Gastrocnemius medialis (tissue), 4 donors: Measurements from ENCODE around the gene SAP30L. TPM values are rescaled to one million over a fixed set of nuclear protein-coding genes. Genes with fewer than 3 reads are reported as not detected.

Experiments used
- ATAC-seq, 2 donors: fragments of 150-250 bp; one replicate each; pipeline ENCODE4 v1.9.1; 2016
- DNase-seq, 2 donors: peaks; one replicate each; pipeline ENCODE4 v3.0.0-alpha.2; 2019
- H3K27ac ChIP-seq, 4 donors: fragments of 200-600 bp; sonication (generic); 1 replicate in 1 of 4; 2 replicates in 3 of 4; pipeline ENCODE4 v1.5.1; 2016 to 2018; ENCODE audit warnings: mild to moderate bottlenecking in 2 of 4, moderate library complexity in 1 of 4
- H3K27me3 ChIP-seq, 3 donors: fragments of 200-600 bp; sonication (generic) in 2 of 3; 1 replicate in 1 of 3; 2 replicates in 2 of 3; pipeline versions ENCODE4 v1.5.1 to v1.6.0; 2016 to 2019; ENCODE audit warnings: mild to moderate bottlenecking in 1 of 3, moderate library complexity in 1 of 3
- H3K36me3 ChIP-seq, 2 donors: fragments of 200-600 bp; sonication (generic) in 1 of 2; one replicate each; pipeline ENCODE4 v1.5.1; 2017 to 2018
- H3K4me1 ChIP-seq, 2 donors: fragments of 200-600 bp; sonication (generic) in 1 of 2; one replicate each; pipeline ENCODE4 v1.5.1; 2016 to 2017; ENCODE audit warnings: mild to moderate bottlenecking in 2 of 2
- H3K4me3 ChIP-seq, 4 donors: fragments of 200-600 bp; sonication (generic) in 3 of 4; 1 replicate in 1 of 4; 2 replicates in 3 of 4; pipeline ENCODE4 v1.5.1; 2016 to 2019; ENCODE audit warnings: mild to moderate bottlenecking in 2 of 4
- H3K9me3 ChIP-seq, 3 donors: fragments of 200-600 bp; sonication (generic) in 2 of 3; 1 replicate in 1 of 3; 2 replicates in 2 of 3; pipeline ENCODE4 v1.5.1; 2016 to 2019
- CTCF ChIP-seq, 5 experiments: fragments of 450-650 bp in 3 of 5; fragments of 200-600 bp in 2 of 5; sonication (generic) in 2 of 5; IDR thresholded peaks in 4 of 5; conservative IDR thresholded peaks in 1 of 5; 1 replicate in 4 of 5; 2 replicates in 1 of 5; pipeline ENCODE4 v1.5.1; 2016 to 2019; ENCODE audit warnings: antibody characterized with exemption in 5 of 5, mild to moderate bottlenecking in 3 of 5, moderate library complexity in 3 of 5
- POLR2A ChIP-seq, 2 donors: fragments of 450-650 bp; IDR thresholded peaks; one replicate each; pipeline ENCODE4 v1.6.1; 2017; ENCODE audit warnings: antibody characterized with exemption in 2 of 2, mild to moderate bottlenecking in 2 of 2, moderate library complexity in 2 of 2
- in situ Hi-C, 4 donors: fragments of 200-750 bp; cut with MboI; loops; one replicate each; pipeline versions ENCODE4 v1.15.0 to v1.8.0; 2017; ENCODE audit warnings: low sequenced_read_pairs in 4 of 4
- intact Hi-C: fragments of 100-400 bp; cut with DNase I; formaldehyde crosslinking; loops from one replicate; pipeline ENCODE4 v1.15.1; 2023; ENCODE audit warnings: low total_unique reads
- total RNA-seq, 4 donors: library from RNA; depleted of rRNA; stranded (reverse); fragments of >200 nt; gene quantifications; one replicate each; pipeline versions ENCODE4 v1.1.0 to v1.2.3, GENCODE V29; 2016

SAP30L gene
- total RNA-seq, 4 donors from 2014 or later, result 18.8 to 35.6 (median 25.5) TPM

DNA sequence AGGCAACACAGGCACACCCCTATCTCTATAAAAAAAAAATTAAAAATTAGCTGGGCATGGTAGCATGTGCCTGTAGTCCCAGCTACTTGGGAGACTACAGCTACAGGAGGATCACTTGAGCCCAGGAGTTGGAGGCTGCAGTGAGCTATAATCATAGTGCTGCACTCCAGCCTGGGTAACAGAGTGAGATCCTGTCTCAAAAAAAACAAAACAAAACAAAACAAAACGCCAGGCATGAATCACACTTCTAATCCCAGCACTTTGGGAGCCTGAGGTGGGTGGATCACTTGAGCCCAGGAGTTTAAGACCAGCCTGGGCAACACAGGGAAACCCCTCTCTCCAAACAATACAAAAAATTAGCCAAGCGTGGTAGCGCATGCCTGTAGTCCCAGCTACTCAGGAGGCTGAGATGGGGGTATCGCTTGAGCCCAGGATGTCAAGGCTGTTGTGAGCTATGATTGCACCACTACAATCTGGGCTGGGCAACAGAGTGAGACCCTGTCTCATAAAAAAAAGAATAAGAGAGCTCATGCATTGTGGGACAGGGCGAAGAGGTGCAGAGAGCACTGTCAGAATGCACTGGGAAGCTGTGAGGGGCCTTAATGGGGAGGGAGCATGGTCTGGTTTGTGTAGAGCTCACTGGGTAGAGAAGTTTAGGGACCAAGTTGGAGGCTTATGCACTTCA, 8.4 kb upstream of the SAP30L start:
- ATAC-seq, result no peak

GRCh38 chr5:154440540-154440939, 5.3 kb upstream of the SAP30L start:
- H3K4me3 ChIP-seq, result no peak overlapping the region
- peaks cover 0 to 25% of the 10 kb centered on the region in 2 donors for H3K36me3 ChIP-seq
- H3K27ac ChIP-seq, result no peak overlapping the region
- H3K4me1 ChIP-seq, result peaks cover 3 to 13% of the 10 kb centered on the region in 2 donors
- in situ Hi-C loops (no loop called here), intact Hi-C loops (no loop called here)
- no peak for DNase-seq
- H3K27me3 ChIP-seq, result no peaks in the 10 kb centered on the region
- H3K9me3 ChIP-seq, result no peaks in the 10 kb centered on the region
- ATAC-seq, result no peak
- TF ChIP-seq CTCF (IDR thresholded peaks at IDR 0.05 in 4 of 5, conservative IDR thresholded peaks at IDR 0.05 in 1 of 5) (no peak), POLR2A (IDR thresholded peaks at IDR 0.05) (no peak)

More for the DNA sequence above, 8.4 kb upstream of the SAP30L start:
- TF ChIP-seq POLR2A (IDR thresholded peaks at IDR 0.05) (no peak), CTCF (IDR thresholded peaks at IDR 0.05 in 4 of 5, conservative IDR thresholded peaks at IDR 0.05 in 1 of 5) (no peak)
- intact Hi-C loops, result no loop called here
- Histone ChIP-seq H3K4me1 (no peaks in the 10 kb centered on the region), H3K36me3 (peaks cover 0 to 24% of the 10 kb centered on the region in 2 donors), H3K4me3 (no peak overlapping the region), H3K27ac (no peak overlapping the region), H3K9me3 (no peaks in the 10 kb centered on the region), H3K27me3 (no peaks in the 10 kb centered on the region)
- DNase-seq, result no peak
- in situ Hi-C loops, result no loop called here

GRCh38 chr5:154442801-154443200, 3.0 kb upstream of the SAP30L start:
- ATAC-seq (no peak), DNase-seq (no peak)
- intact Hi-C loops (no loop called here), in situ Hi-C loops (no loop called here)
- Histone ChIP-seq H3K36me3 (peaks cover 0 to 18% of the 10 kb centered on the region in 2 donors), H3K27me3 (no peaks in the 10 kb centered on the region), H3K4me3 (no peak overlapping the region), H3K4me1 (peaks cover 12 to 23% of the 10 kb centered on the region in 2 donors), H3K27ac (no peak overlapping the region), H3K9me3 (no peaks in the 10 kb centered on the region)
- TF ChIP-seq POLR2A (IDR thresholded peaks at IDR 0.05) (no peak), CTCF (IDR thresholded peaks at IDR 0.05 in 4 of 5, conservative IDR thresholded peaks at IDR 0.05 in 1 of 5) (no peak)

- H3K4me1 ChIP-seq, result peaks cover 22 to 42% of the 10 kb centered on the region in 2 donors
- H3K36me3 ChIP-seq, result peaks cover 0 to 7% of the 10 kb centered on the region in 2 donors
- TF ChIP-seq CTCF (IDR thresholded peaks at IDR 0.05 in 4 of 5, conservative IDR thresholded peaks at IDR 0.05 in 1 of 5) (no peak), POLR2A (IDR thresholded peaks at IDR 0.05) (no peak)
- no peak for DNase-seq
- peak overlapping the region; percentile 83 to 96 (median 88) for H3K4me3 ChIP-seq
- ATAC-seq, result peak; percentile 1 to 12
- intact Hi-C loops, result loop anchor here (5.0 kb wide), 2 partner anchors 252 to 402 kb away; partner anchors contain the start of gene GALNT10
- in situ Hi-C loops, result no loop called here
- no peaks in the 10 kb centered on the region for H3K9me3 ChIP-seq
- H3K27me3 ChIP-seq, result no peaks in the 10 kb centered on the region
- H3K27ac ChIP-seq, result peak overlapping the region; percentile 75 to 84 (median 82)
Observed at GRCh38 chr5:154444556-154445421, 1.0 kb upstream of the SAP30L start.
